Neural cell (in vitro differentiated cells): Measurements from ENCODE around the gene SLC2A8. TPM values are rescaled to one million over a fixed set of nuclear protein-coding genes. Genes with fewer than 3 reads are reported as not detected.

Source experiments
- H2AFZ ChIP-seq: fragments of 200-600, 300-800 bp; sonication (generic), shearing (Covaris generic); 2 replicates; pipeline ENCODE4 v1.6.0; 2014; ENCODE audit warnings: low read depth, mild to moderate bottlenecking, antibody characterized with exemption, low read length, moderate library complexity
- H3F3A ChIP-seq: fragments of 200-600 bp; shearing (Covaris generic); 2 replicates; pipeline ENCODE4 v1.6.1; 2016; ENCODE audit warnings: mild to moderate bottlenecking, moderate library complexity, mixed read lengths, antibody characterized with exemption, low read length; ENCODE audit not compliant: insufficient read depth, poor library complexity, severe bottlenecking
- H3K27ac ChIP-seq: fragments of 200-600, 300-800 bp; sonication (generic), shearing (Covaris generic); 2 replicates; pipeline ENCODE4 v1.5.1; 2014; ENCODE audit warnings: mild to moderate bottlenecking, low read length, moderate library complexity
- H3K27me3 ChIP-seq: fragments of 300-800, 200-600 bp; sonication (generic), shearing (Covaris generic); 2 replicates; pipeline ENCODE4 v1.6.0; 2014; ENCODE audit warnings: mild to moderate bottlenecking, low read depth, low read length, moderate library complexity; ENCODE audit not compliant: insufficient read depth
- H3K36me3 ChIP-seq: fragments of 300-800, 200-600 bp; sonication (generic), shearing (Covaris generic); 2 replicates; pipeline ENCODE4 v1.5.1; 2014; ENCODE audit warnings: mild to moderate bottlenecking, antibody characterized with exemption, low read length, moderate library complexity; ENCODE audit not compliant: insufficient read depth
- H3K4me2 ChIP-seq: fragments of 300-800, 200-600 bp; sonication (generic), shearing (Covaris generic); 2 replicates; pipeline ENCODE4 v1.6.0; 2014; ENCODE audit warnings: mild to moderate bottlenecking, low read length
- H3K4me3 ChIP-seq: fragments of 300-800, 200-600 bp; sonication (generic), shearing (Covaris generic); 2 replicates; pipeline ENCODE4 v1.5.1; 2014; ENCODE audit warnings: mild to moderate bottlenecking, low read length, moderate library complexity
- H3K79me2 ChIP-seq: fragments of 200-600 bp; shearing (Covaris generic); replicated peaks from 2 replicates; pipeline ENCODE4 v1.6.0; 2014; ENCODE audit warnings: mild to moderate bottlenecking, low read length, moderate library complexity; ENCODE audit not compliant: insufficient read depth
- H3K9ac ChIP-seq: fragments of 300-800, 200-600 bp; sonication (generic), shearing (Covaris generic); 2 replicates; pipeline ENCODE4 v1.6.1; 2016; ENCODE audit warnings: mild to moderate bottlenecking, low read length, mixed read lengths
- H3K9me2 ChIP-seq: fragments of 200-600 bp; shearing (Covaris generic); 2 replicates; pipeline ENCODE4 v1.6.1; 2016; ENCODE audit warnings: mild to moderate bottlenecking, low read length, mixed read lengths; ENCODE audit not compliant: insufficient read depth
- H3K9me3 ChIP-seq: fragments of 200-600, 300-800 bp; sonication (generic), shearing (Covaris generic); 2 replicates; pipeline ENCODE4 v1.6.1; 2016; ENCODE audit warnings: mild to moderate bottlenecking, mixed run types, low read length, moderate library complexity, mixed read lengths
- H4K20me1 ChIP-seq: fragments of 200-600 bp; shearing (Covaris generic); 2 replicates; pipeline ENCODE4 v1.6.1; 2016; ENCODE audit warnings: mild to moderate bottlenecking, mixed run types; ENCODE audit not compliant: insufficient read depth
- CTCF ChIP-seq: fragments of 450-650 bp; IDR thresholded peaks from 2 replicates; pipeline ENCODE4 v1.5.1; 2014; ENCODE audit warnings: antibody characterized with exemption, mild to moderate bottlenecking, moderate library complexity; ENCODE audit not compliant: poor library complexity, severe bottlenecking
- EP300 ChIP-seq: fragments of 450-650 bp; conservative IDR thresholded peaks from 2 replicates; pipeline ENCODE4 v1.6.1; 2014; ENCODE audit warnings: antibody characterized with exemption, mild to moderate bottlenecking, moderate library complexity; ENCODE audit not compliant: poor library complexity, severe bottlenecking
- EZH2 ChIP-seq: fragments of 200-600, 300-800 bp; shearing (Covaris generic), sonication (generic); IDR thresholded peaks from 2 replicates; pipeline ENCODE4 v1.6.1; 2014; ENCODE audit warnings: antibody characterized with exemption, low read length, borderline replicate concordance, mild to moderate bottlenecking; ENCODE audit not compliant: insufficient read depth, poor library complexity, severe bottlenecking
- MXI1 ChIP-seq: fragments of 450-650 bp; conservative IDR thresholded peaks from 2 replicates; pipeline ENCODE4 v1.6.1; 2014; ENCODE audit warnings: antibody characterized with exemption, mild to moderate bottlenecking; ENCODE audit not compliant: poor library complexity, severe bottlenecking
- POLR2AphosphoS5 ChIP-seq: IDR thresholded peaks from 2 replicates; pipeline ENCODE4 v1.6.1; 2012
- RAD21 ChIP-seq: fragments of 450-650 bp; conservative IDR thresholded peaks from 2 replicates; pipeline ENCODE4 v1.6.1; 2014; ENCODE audit warnings: antibody characterized with exemption, mild to moderate bottlenecking, moderate library complexity
- REST ChIP-seq: IDR thresholded peaks from 2 replicates; pipeline ENCODE4 v1.6.1; 2012; ENCODE audit warnings: borderline replicate concordance
- SMC3 ChIP-seq: fragments of 450-650 bp; conservative IDR thresholded peaks from 2 replicates; pipeline ENCODE4 v1.6.1; 2014; ENCODE audit warnings: antibody characterized with exemption, mild to moderate bottlenecking, moderate library complexity; ENCODE audit not compliant: poor library complexity
- TAF1 ChIP-seq: IDR thresholded peaks from 2 replicates; pipeline ENCODE4 v1.6.1; 2012; ENCODE audit warnings: low read depth
- polyA plus RNA-seq: library from polyadenylated mRNA; depleted of rRNA; stranded (reverse); fragments of >200 nt; gene quantifications from 2 replicates; pipeline ENCODE4 v1.2.3, GENCODE V29; 2014

Gene SLC2A8
- polyA plus RNA-seq, 1 donor from 2014 or later, result 10.2 TPM

- no peak overlapping the region for H3K9ac ChIP-seq
These were observed 31.4 kb downstream of the SLC2A8 start for GRCh38 chr9:127428348-127428747.

GRCh38 chr9:127430415-127430814, 33.4 kb downstream of the SLC2A8 start:
- Histone ChIP-seq H3K9me3 (no peaks in the 10 kb centered on the region), H3F3A (no peaks in the 10 kb centered on the region), H3K9ac (no peak overlapping the region), H3K9me2 (no peaks in the 10 kb centered on the region), H3K36me3 (peaks cover 4% of the 10 kb centered on the region), H3K27me3 (no peaks in the 10 kb centered on the region), H3K4me3 (no peak overlapping the region), H2AFZ (no peak overlapping the region), H3K79me2 (peaks cover 8% of the 10 kb centered on the region), H3K4me2 (no peak overlapping the region), H4K20me1 (no peaks in the 10 kb centered on the region), H3K27ac (no peak overlapping the region)
- no peak for TF ChIP-seq CTCF
- TF ChIP-seq REST, result no peak
- no peak for TF ChIP-seq POLR2AphosphoS5
- no peak for TF ChIP-seq MXI1
- no peak for TF ChIP-seq EZH2
- TF ChIP-seq SMC3, result no peak

More at GRCh38 chr9:127428348-127428747, 31.4 kb downstream of the SLC2A8 start:
- Histone ChIP-seq H3F3A (no peaks in the 10 kb centered on the region), H3K36me3 (no peaks in the 10 kb centered on the region), H3K4me3 (no peak overlapping the region), H4K20me1 (no peaks in the 10 kb centered on the region), H3K79me2 (peaks cover 15% of the 10 kb centered on the region), H3K9me3 (no peaks in the 10 kb centered on the region), H3K9me2 (no peaks in the 10 kb centered on the region), H2AFZ (no peak overlapping the region), H3K27ac (no peak overlapping the region), H3K27me3 (no peaks in the 10 kb centered on the region), H3K4me2 (no peak overlapping the region)
- TF ChIP-seq EZH2 (no peak), RAD21 (no peak), EP300 (no peak), TAF1 (no peak), SMC3 (no peak), REST (no peak), MXI1 (no peak), POLR2AphosphoS5 (no peak), CTCF (no peak)
